ENCODE measurements around the gene MIPEP. TPM values are rescaled to one million over a fixed set of nuclear protein-coding genes. Genes with fewer than 3 reads are reported as not detected.

The MIPEP gene
- total and polyA plus RNA-seq, 10 of the 15 experiments (the other 5 are each of a cell fraction or from before 2014, with no cell fraction given), result 15.6 to 56.2 (median 29.8) TPM

- RAD21 ChIA-PET (ENCODE audit: unreplicated experiment), result no interaction called here
- CTCF ChIA-PET, result interaction anchor here (1.6 kb wide), 1 partner anchor 17 kb away, joined by 4 read pairs; no protein-coding TSS in a partner anchor
- FAIRE-seq (no peak), DNase-seq (ENCODE audit: low read depth, low spot score) (no peak), ATAC-seq (no peak)
- Histone ChIP-seq H3K4me3 (no peak overlapping the region), H3K4me1 (ENCODE audit: control insufficient read depth, insufficient read depth, low read length) (no peaks in the 10 kb centered on the region), H3K9ac (ENCODE audit: control insufficient read depth, insufficient read depth, low read length) (no peak overlapping the region), H3K27ac (ENCODE audit: control insufficient read depth, insufficient read depth) (no peak overlapping the region), H3K27me3 (replicated peaks in 1 of 2; ENCODE audit: control insufficient read depth in 2 of 2, insufficient read depth in 2 of 2, low read length in 1 of 2) (no peaks in the 10 kb centered on the region), H3K9me3 (replicated peaks; ENCODE audit: control insufficient read depth, insufficient read depth, low read length) (peaks cover 6% of the 10 kb centered on the region), H3K4me2 (ENCODE audit: control insufficient read depth, insufficient read depth) (no peak overlapping the region), H3K36me3 (ENCODE audit: control insufficient read depth in 2 of 2, insufficient read depth in 2 of 2, low read length in 1 of 2) (peaks cover 0 to 5% of the 10 kb centered on the region in 2 experiments; a peak in 1 of 4 replicates), H2AFZ (ENCODE audit: control insufficient read depth, low read depth, low read length) (no peak overlapping the region), H4K20me1 (ENCODE audit: control insufficient read depth, insufficient read depth) (no peaks in the 10 kb centered on the region), H3K79me2 (ENCODE audit: control insufficient read depth, insufficient read depth, low read length) (no peaks in the 10 kb centered on the region)
- no TSS peak for BruUV-seq (replicated peaks)
- SMC1A ChIA-PET (ENCODE audit: uncharacterized antibody, unreplicated experiment), result interaction anchor here (0.8 to 1.6 kb wide), 6 partner anchors 9 to 28 kb away, joined by 3 to 6 read pairs (median 3); no protein-coding TSS in a partner anchor
- in situ Hi-C loops (cut with MboI) (no loop called here), intact Hi-C loops (cut with micrococcal nuclease; ENCODE audit: unreplicated experiment) (no loop called here)
- POLR2A ChIA-PET, result no interaction called here
- 96% methylated on average over 4 of the region's 4 CpGs for WGBS (ENCODE audit: insufficient coverage, insufficient replicate concordance, low lambda C conversion rate, missing lambda C conversion rate)
- TF ChIP-seq NRF1 (conservative IDR thresholded peaks at IDR 0.05; ENCODE audit: low read depth, low read length), result no peak
- no peak for TF ChIP-seq ZZZ3 (IDR thresholded peaks at IDR 0.05; ENCODE audit: control insufficient read depth, insufficient read length, low read depth)
- TF ChIP-seq RELA (IDR thresholded peaks at IDR 0.05; ENCODE audit: borderline replicate concordance, partially characterized antibody), result no peak
- TF ChIP-seq PML (IDR thresholded peaks at IDR 0.05; ENCODE audit: low read length), result no peak
- TF ChIP-seq MYC (IDR thresholded peaks at IDR 0.05; ENCODE audit: insufficient read depth, insufficient read length, insufficient replicate concordance, low read length, severe bottlenecking), result no peak
- no peak for TF ChIP-seq GABPA (IDR thresholded peaks at IDR 0.05; ENCODE audit: low read depth)
- TF ChIP-seq, protein P1, sequence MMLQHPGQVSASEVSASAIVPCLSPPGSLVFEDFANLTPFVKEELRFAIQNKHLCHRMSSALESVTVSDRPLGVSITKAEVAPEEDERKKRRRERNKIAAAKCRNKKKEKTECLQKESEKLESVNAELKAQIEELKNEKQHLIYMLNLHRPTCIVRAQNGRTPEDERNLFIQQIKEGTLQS (IDR thresholded peaks at IDR 0.05; ENCODE audit: borderline replicate concordance, extremely low read depth, low read depth, low read length), result no peak
- no peak for TF ChIP-seq ZSCAN29 (IDR thresholded peaks at IDR 0.05)
- TF ChIP-seq RAD51 (IDR thresholded peaks at IDR 0.05), result no peak
- TF ChIP-seq MYB (IDR thresholded peaks at IDR 0.05; ENCODE audit: borderline replicate concordance, low read depth, low read length), result no peak
- TF ChIP-seq TBL1XR1 (IDR thresholded peaks at IDR 0.05; ENCODE audit: low read depth, low read length), result no peak
- no peak for TF ChIP-seq BACH1 (IDR thresholded peaks at IDR 0.05; ENCODE audit: borderline replicate concordance)
- TF ChIP-seq, protein P2, sequence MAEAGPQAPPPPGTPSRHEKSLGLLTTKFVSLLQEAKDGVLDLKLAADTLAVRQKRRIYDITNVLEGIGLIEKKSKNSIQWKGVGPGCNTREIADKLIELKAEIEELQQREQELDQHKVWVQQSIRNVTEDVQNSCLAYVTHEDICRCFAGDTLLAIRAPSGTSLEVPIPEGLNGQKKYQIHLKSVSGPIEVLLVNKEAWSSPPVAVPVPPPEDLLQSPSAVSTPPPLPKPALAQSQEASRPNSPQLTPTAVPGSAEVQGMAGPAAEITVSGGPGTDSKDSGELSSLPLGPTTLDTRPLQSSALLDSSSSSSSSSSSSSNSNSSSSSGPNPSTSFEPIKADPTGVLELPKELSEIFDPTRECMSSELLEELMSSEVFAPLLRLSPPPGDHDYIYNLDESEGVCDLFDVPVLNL (IDR thresholded peaks at IDR 0.05; ENCODE audit: low read depth, low read length), result no peak
- TF ChIP-seq, protein P3, sequence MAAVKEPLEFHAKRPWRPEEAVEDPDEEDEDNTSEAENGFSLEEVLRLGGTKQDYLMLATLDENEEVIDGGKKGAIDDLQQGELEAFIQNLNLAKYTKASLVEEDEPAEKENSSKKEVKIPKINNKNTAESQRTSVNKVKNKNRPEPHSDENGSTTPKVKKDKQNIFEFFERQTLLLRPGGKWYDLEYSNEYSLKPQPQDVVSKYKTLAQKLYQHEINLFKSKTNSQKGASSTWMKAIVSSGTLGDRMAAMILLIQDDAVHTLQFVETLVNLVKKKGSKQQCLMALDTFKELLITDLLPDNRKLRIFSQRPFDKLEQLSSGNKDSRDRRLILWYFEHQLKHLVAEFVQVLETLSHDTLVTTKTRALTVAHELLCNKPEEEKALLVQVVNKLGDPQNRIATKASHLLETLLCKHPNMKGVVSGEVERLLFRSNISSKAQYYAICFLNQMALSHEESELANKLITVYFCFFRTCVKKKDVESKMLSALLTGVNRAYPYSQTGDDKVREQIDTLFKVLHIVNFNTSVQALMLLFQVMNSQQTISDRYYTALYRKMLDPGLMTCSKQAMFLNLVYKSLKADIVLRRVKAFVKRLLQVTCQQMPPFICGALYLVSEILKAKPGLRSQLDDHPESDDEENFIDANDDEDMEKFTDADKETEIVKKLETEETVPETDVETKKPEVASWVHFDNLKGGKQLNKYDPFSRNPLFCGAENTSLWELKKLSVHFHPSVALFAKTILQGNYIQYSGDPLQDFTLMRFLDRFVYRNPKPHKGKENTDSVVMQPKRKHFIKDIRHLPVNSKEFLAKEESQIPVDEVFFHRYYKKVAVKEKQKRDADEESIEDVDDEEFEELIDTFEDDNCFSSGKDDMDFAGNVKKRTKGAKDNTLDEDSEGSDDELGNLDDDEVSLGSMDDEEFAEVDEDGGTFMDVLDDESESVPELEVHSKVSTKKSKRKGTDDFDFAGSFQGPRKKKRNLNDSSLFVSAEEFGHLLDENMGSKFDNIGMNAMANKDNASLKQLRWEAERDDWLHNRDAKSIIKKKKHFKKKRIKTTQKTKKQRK (IDR thresholded peaks at IDR 0.05; ENCODE audit: low read depth, low read length), result no peak
Measured at GRCh38 chr13:23828086-23828485, 61.1 kb downstream of the MIPEP start.

All from GM12878 (cell line).